IPS DF 19.7 (cell line): ENCODE results near the gene FUZ.
"Not testable (repeated sequence)": the region's sequence is repeated elsewhere in the genome, so short reads cannot be mapped to it uniquely, and the experiment has no call there.

Source experiments
- DNase-seq: peaks from one replicate; pipeline ENCODE4 v3.0.0-alpha.2; 2013; ENCODE audit warnings: low read depth, low spot score

Gene FUZ

GRCh38 chr19:49832556-49832955 lies 19.5 kb upstream of the FUZ start:
- DNase-seq, result no peak

- no peak for DNase-seq
Measured at GRCh38 chr19:49831592-49831991, 18.5 kb upstream of the FUZ start.

GRCh38 chr19:49830766-49831165 lies 17.7 kb upstream of the FUZ start:
- no peak for DNase-seq

GRCh38 chr19:49829721-49830120 lies 16.6 kb upstream of the FUZ start:
- DNase-seq, result no peak

GRCh38 chr19:49829200-49829599 lies 16.1 kb upstream of the FUZ start:
- DNase-seq, result no peak

- DNase-seq, result no peak
Measured at GRCh38 chr19:49827034-49827433, 13.9 kb upstream of the FUZ start.

GRCh38 chr19:49824662-49825061 lies 11.6 kb upstream of the FUZ start:
- DNase-seq, result no peak

GRCh38 chr19:49823472-49823871 lies 10.4 kb upstream of the FUZ start:
- no peak for DNase-seq

GRCh38 chr19:49820125-49820524 lies 7.0 kb upstream of the FUZ start:
- DNase-seq, result no peak

- DNase-seq, result not testable (repeated sequence)
Measured at GRCh38 chr19:49819452-49820115, 6.5 kb upstream of the FUZ start.

GRCh38 chr19:49818649-49819370 lies 5.7 kb upstream of the FUZ start:
- no peak for DNase-seq

GRCh38 chr19:49817964-49818648 lies 5.0 kb upstream of the FUZ start, which contains the start of gene MED25:
Gene MED25 (plus strand): TSS chr19:49818289. CDS start chr19:49818342, 53 bp downstream.
- DNase-seq, result no peak

- no peak for DNase-seq
Measured at GRCh38 chr19:49816590-49816989, 3.5 kb upstream of the FUZ start.

GRCh38 chr19:49814010-49814409 lies 918 bp upstream of the FUZ start:
- DNase-seq, result no peak

GRCh38 chr19:49812452-49812996 lies 568 bp downstream of the FUZ start:
- no peak for DNase-seq

GRCh38 chr19:49811328-49811727 lies 1.8 kb downstream of the FUZ start:
- DNase-seq, result no peak

- no peak for DNase-seq
Measured at GRCh38 chr19:49809941-49810389, 3.1 kb downstream of the FUZ start.

- DNase-seq, result no peak
Measured at GRCh38 chr19:49809160-49809940, 3.7 kb downstream of the FUZ start.

GRCh38 chr19:49808711-49809159 lies 4.4 kb downstream of the FUZ start:
- no peak for DNase-seq

- DNase-seq, result no peak
Measured at GRCh38 chr19:49807904-49808675, 5.0 kb downstream of the FUZ start.
